HepG2 (cell line): ENCODE data around the gene TOR1AIP1. TPM values are rescaled to one million over a fixed set of nuclear protein-coding genes. Genes with fewer than 3 reads are reported as not detected.

ENCODE experiments used
- ARID2 ChIP-seq: sonication (generic); formaldehyde crosslinking; IDR thresholded peaks from 2 replicates; pipeline ENCODE4 v1.8.1; 2022; ENCODE audit warnings: mild to moderate bottlenecking, missing genetic modification reagents, borderline replicate concordance
- FOXK1 ChIP-seq: sonication (generic); formaldehyde crosslinking; IDR thresholded peaks from 2 replicates; pipeline ENCODE4 v1.4.0; 2020; ENCODE audit warnings: low read depth, missing genetic modification reagents, borderline replicate concordance
- GLI4 ChIP-seq: sonication (generic); formaldehyde crosslinking; IDR thresholded peaks from 2 replicates; pipeline ENCODE4 v1.5.1; 2020; ENCODE audit warnings: missing genetic modification reagents, mild to moderate bottlenecking, moderate library complexity, borderline replicate concordance
- HNRNPUL1 ChIP-seq: fragments of 200-400 bp; formaldehyde crosslinking; IDR thresholded peaks from 2 replicates; pipeline ENCODE4 v1.6.1; 2017; ENCODE audit warnings: low read depth, mild to moderate bottlenecking, low read length, moderate library complexity
- KDM2A ChIP-seq: sonication (generic); formaldehyde crosslinking; IDR thresholded peaks from 2 replicates; pipeline ENCODE4 v1.4.0; 2020; ENCODE audit warnings: low read depth, missing genetic modification reagents, borderline replicate concordance
- KDM4B ChIP-seq: sonication (generic); formaldehyde crosslinking; IDR thresholded peaks from 2 replicates; pipeline ENCODE4 v1.4.0; 2020; ENCODE audit warnings: missing genetic modification reagents
- KLF6 ChIP-seq: IDR thresholded peaks from 2 replicates; pipeline ENCODE4 v1.8.0; 2016; ENCODE audit warnings: missing biosample characterization, missing genetic modification reagents
- PCBP2 ChIP-seq: fragments of 200-400 bp; formaldehyde crosslinking; optimal IDR thresholded peaks from 2 replicates; pipeline ENCODE3; 2018; ENCODE audit warnings: low read length, low read depth; ENCODE audit not compliant: poor library complexity, severe bottlenecking
- RAD21 ChIP-seq: fragments of 450-650 bp; formaldehyde crosslinking; IDR thresholded peaks from 2 replicates; pipeline ENCODE4 v1.5.0; 2020; ENCODE audit warnings: mild to moderate bottlenecking
- SETDB1 ChIP-seq: sonication (generic); formaldehyde crosslinking; IDR thresholded peaks from 2 replicates; pipeline ENCODE4 v1.5.1; 2020; ENCODE audit warnings: missing genetic modification reagents, mild to moderate bottlenecking, borderline replicate concordance
- WIZ ChIP-seq: sonication (generic); formaldehyde crosslinking; IDR thresholded peaks from 2 replicates; pipeline ENCODE4 v1.5.1; 2020; ENCODE audit warnings: mild to moderate bottlenecking, missing genetic modification reagents
- ZFAT ChIP-seq: sonication (generic); formaldehyde crosslinking; conservative IDR thresholded peaks from 2 replicates; pipeline ENCODE4 v1.8.1; 2023; ENCODE audit warnings: missing genetic modification reagents, inconsistent platforms
- ZNF33B ChIP-seq: sonication (generic); formaldehyde crosslinking; IDR thresholded peaks from 2 replicates; pipeline ENCODE4 v1.5.1; 2020; ENCODE audit warnings: mild to moderate bottlenecking, missing genetic modification reagents
- ZNF546 ChIP-seq: sonication (generic); formaldehyde crosslinking; conservative IDR thresholded peaks from 2 replicates; pipeline ENCODE4 v1.8.1; 2023; ENCODE audit warnings: mild to moderate bottlenecking, missing genetic modification reagents
- ZNF572 ChIP-seq: sonication (generic); formaldehyde crosslinking; IDR thresholded peaks from 2 replicates; pipeline ENCODE4 v1.5.1; 2020; ENCODE audit warnings: mild to moderate bottlenecking, missing genetic modification reagents
- ZNF629 ChIP-seq: sonication (generic); formaldehyde crosslinking; conservative IDR thresholded peaks from 2 replicates; pipeline ENCODE4 v1.5.0; 2020; ENCODE audit warnings: missing genetic modification reagents
- ZNF660 ChIP-seq: sonication (generic); formaldehyde crosslinking; IDR thresholded peaks from 2 replicates; pipeline ENCODE4 v1.5.1; 2020; ENCODE audit warnings: mild to moderate bottlenecking, low read depth, missing genetic modification reagents, borderline replicate concordance
- polyA plus RNA-seq, 8 experiments: library from polyadenylated mRNA; depleted of rRNA in 3 of 8; stranded (reverse) in 7 of 8; unstranded in 1 of 8; fragments of >200 nt; fragmentation: Illumina TruSeq in 4 of 8; extraction: Trizol in 4 of 8; gene quantifications; 2 replicates each; pipeline versions ENCODE4 v1.2.1 to v1.2.3, GENCODE V29; 2011 to 2016; ENCODE audit warnings: low read depth in 4 of 8, missing spikeins in 1 of 8, mixed read lengths in 1 of 8; ENCODE audit not compliant: insufficient read depth in 1 of 8
- total RNA-seq, 5 experiments: library from RNA; depleted of rRNA; stranded (reverse); fragments of >200 nt; fragmentation: Illumina TruSeq; extraction: Trizol; gene quantifications; 2 replicates each; pipeline ENCODE4 v1.2.3, GENCODE V29; 2016; ENCODE audit warnings: low read depth in 1 of 5
- TF ChIP-seq, protein P1 (sequence below): sonication (generic); formaldehyde crosslinking; IDR thresholded peaks from 2 replicates; pipeline ENCODE4 v1.5.1; 2020; ENCODE audit warnings: missing genetic modification reagents, mild to moderate bottlenecking, borderline replicate concordance
- TF ChIP-seq, protein P2 (sequence below): sonication (generic); formaldehyde crosslinking; IDR thresholded peaks from 2 replicates; pipeline ENCODE4 v1.8.1; 2023; ENCODE audit warnings: missing genetic modification reagents, inconsistent platforms, borderline replicate concordance
- TF ChIP-seq, protein P3 (sequence below): IDR thresholded peaks from 2 replicates; pipeline ENCODE4 v1.6.1; 2012; ENCODE audit warnings: inconsistent platforms
- TF ChIP-seq, protein P4 (sequence below), 2 experiments: sonication (generic) in 1 of 2; formaldehyde crosslinking in 1 of 2; IDR thresholded peaks; 2 replicates each; pipeline versions ENCODE4 v1.6.1 to v1.9.0; 2014 to 2022; ENCODE audit warnings: antibody characterized with exemption in 1 of 2, borderline replicate concordance in 1 of 2, inconsistent platforms in 1 of 2, low read depth in 1 of 2, missing genetic modification reagents in 1 of 2

The TOR1AIP1 gene
- total and polyA plus RNA-seq, 2 of the 13 experiments (the other 11 are each of a cell fraction or from before 2014, with no cell fraction given) = 15.6 to 29.0 TPM

DNA sequence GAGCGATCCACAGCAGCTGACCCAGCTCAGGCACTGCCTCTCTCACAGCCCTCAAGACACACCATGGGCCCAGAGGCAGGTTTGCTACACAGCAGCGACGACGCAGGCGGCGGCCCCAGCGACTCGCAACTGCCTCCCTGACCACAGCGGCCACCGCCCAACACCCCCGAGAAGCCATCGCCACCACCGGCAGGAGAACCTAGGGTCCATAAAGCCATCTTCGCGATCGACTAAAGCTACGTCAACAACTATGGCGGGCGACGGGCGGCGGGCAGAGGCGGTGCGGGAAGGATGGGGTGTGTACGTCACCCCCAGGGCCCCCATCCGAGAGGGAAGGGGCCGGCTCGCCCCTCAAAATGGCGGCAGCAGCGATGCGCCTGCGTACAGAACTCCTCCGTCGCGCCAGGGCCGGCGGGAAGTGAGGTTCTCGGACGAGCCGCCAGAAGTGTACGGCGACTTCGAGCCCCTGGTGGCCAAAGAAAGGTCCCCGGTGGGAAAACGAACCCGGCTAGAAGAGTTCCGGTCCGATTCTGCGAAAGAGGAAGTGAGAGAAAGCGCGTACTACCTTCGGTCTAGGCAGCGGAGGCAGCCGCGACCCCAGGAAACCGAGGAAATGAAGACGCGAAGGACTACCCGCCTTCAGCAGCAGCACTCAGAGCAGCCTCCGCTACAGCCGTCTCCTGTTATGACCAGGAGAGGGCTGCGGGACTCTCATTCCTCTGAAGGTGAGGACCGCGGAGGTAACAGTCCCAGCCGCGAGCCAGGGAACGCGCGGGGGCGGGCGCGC lies at the start of gene TOR1AIP1 (continued):
- TF ChIP-seq, protein P1, sequence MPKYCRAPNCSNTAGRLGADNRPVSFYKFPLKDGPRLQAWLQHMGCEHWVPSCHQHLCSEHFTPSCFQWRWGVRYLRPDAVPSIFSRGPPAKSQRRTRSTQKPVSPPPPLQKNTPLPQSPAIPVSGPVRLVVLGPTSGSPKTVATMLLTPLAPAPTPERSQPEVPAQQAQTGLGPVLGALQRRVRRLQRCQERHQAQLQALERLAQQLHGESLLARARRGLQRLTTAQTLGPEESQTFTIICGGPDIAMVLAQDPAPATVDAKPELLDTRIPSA (CRISPR knock-in tag) = peak; percentile 44; the same call in 1 of the 2 replicates
- TF ChIP-seq HNRNPUL1 = no peak
- no peak for TF ChIP-seq ZNF629 (CRISPR knock-in tag)
- TF ChIP-seq SETDB1 (CRISPR knock-in tag) = no peak
- 0 out of 2 replicates have a peak, but pooled peaks have one; percentile 17 for TF ChIP-seq ZNF33B (CRISPR knock-in tag)
- TF ChIP-seq ZFAT = no peak
- TF ChIP-seq ZNF660 (CRISPR knock-in tag) = no peak
- peak; percentile 95 for TF ChIP-seq KDM4B (CRISPR knock-in tag)
- TF ChIP-seq, protein P2, sequence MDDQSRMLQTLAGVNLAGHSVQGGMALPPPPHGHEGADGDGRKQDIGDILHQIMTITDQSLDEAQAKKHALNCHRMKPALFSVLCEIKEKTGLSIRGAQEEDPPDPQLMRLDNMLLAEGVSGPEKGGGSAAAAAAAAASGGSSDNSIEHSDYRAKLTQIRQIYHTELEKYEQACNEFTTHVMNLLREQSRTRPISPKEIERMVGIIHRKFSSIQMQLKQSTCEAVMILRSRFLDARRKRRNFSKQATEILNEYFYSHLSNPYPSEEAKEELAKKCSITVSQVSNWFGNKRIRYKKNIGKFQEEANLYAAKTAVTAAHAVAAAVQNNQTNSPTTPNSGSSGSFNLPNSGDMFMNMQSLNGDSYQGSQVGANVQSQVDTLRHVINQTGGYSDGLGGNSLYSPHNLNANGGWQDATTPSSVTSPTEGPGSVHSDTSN = no peak; the same call in 1 of the 2 replicates
- TF ChIP-seq ARID2 (CRISPR knock-in tag) = peak; percentile 18; the same call in 1 of the 2 replicates
- no peak; the same call in 1 of the 2 replicates for TF ChIP-seq ZNF572 (CRISPR knock-in tag)
- TF ChIP-seq GLI4 (CRISPR knock-in tag) = no peak
- peak; percentile 94 for TF ChIP-seq KDM2A (CRISPR knock-in tag)
- no peak for TF ChIP-seq WIZ (CRISPR knock-in tag)
- no peak for TF ChIP-seq PCBP2
- peak; percentile 85 for TF ChIP-seq FOXK1
- TF ChIP-seq RAD21 (CRISPR knock-in tag) = peak; percentile 64
- TF ChIP-seq ZNF546 (CRISPR knock-in tag) = no peak
- TF ChIP-seq, protein P3, sequence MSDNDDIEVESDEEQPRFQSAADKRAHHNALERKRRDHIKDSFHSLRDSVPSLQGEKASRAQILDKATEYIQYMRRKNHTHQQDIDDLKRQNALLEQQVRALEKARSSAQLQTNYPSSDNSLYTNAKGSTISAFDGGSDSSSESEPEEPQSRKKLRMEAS = no peak; the same call in 1 of the 2 replicates
- TF ChIP-seq, protein P4, sequence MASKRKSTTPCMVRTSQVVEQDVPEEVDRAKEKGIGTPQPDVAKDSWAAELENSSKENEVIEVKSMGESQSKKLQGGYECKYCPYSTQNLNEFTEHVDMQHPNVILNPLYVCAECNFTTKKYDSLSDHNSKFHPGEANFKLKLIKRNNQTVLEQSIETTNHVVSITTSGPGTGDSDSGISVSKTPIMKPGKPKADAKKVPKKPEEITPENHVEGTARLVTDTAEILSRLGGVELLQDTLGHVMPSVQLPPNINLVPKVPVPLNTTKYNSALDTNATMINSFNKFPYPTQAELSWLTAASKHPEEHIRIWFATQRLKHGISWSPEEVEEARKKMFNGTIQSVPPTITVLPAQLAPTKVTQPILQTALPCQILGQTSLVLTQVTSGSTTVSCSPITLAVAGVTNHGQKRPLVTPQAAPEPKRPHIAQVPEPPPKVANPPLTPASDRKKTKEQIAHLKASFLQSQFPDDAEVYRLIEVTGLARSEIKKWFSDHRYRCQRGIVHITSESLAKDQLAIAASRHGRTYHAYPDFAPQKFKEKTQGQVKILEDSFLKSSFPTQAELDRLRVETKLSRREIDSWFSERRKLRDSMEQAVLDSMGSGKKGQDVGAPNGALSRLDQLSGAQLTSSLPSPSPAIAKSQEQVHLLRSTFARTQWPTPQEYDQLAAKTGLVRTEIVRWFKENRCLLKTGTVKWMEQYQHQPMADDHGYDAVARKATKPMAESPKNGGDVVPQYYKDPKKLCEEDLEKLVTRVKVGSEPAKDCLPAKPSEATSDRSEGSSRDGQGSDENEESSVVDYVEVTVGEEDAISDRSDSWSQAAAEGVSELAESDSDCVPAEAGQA (IDR thresholded peaks at IDR 0.05; ENCODE audit: low read depth) = peak; percentile 98
- TF ChIP-seq, protein P4 (CRISPR knock-in tag; IDR thresholded peaks at IDR 0.05; ENCODE audit: borderline replicate concordance) = no peak; the same call in 1 of the 2 replicates
- TF ChIP-seq KLF6 (CRISPR knock-in tag) = peak; percentile 65
